ENCODE measurements around the gene RPL7A. TPM values are rescaled to one million over a fixed set of nuclear protein-coding genes. Genes with fewer than 3 reads are reported as not detected.
"Not testable (repeated sequence)": the region's sequence is repeated elsewhere in the genome, so short reads cannot be mapped to it uniquely, and the experiment has no call there.

Gene RPL7A
- polyA plus RNA-seq, 1 donor (not counting 4 experiments of a cell fraction or from before 2014, with no cell fraction given): 2,684 TPM

- Histone ChIP-seq H2AFZ (ENCODE audit: control insufficient read depth, low read length) (no peak overlapping the region), H3K79me2 (ENCODE audit: control insufficient read depth, insufficient read depth, low read length) (peaks cover 11% of the 10 kb centered on the region), H3K9me1 (ENCODE audit: control insufficient read depth, extremely low read depth, insufficient read depth, low read length) (no peaks in the 10 kb centered on the region), H3K36me3 (ENCODE audit: control insufficient read depth in 2 of 2, extremely low read depth in 1 of 2, insufficient read depth in 2 of 2, low read length in 2 of 2) (peaks cover 12 to 21% of the 10 kb centered on the region in 2 experiments), H4K20me1 (ENCODE audit: control insufficient read depth, extremely low read depth, insufficient read depth, low read length) (no peaks in the 10 kb centered on the region), H3K9ac (ENCODE audit: control insufficient read depth, extremely low read depth, insufficient read depth, low read length) (no peak overlapping the region), H3K4me1 (ENCODE audit: control insufficient read depth, extremely low read depth, insufficient read depth, low read length) (no peaks in the 10 kb centered on the region), H3K9me3 (ENCODE audit: control insufficient read depth, low read depth, low read length) (no peaks in the 10 kb centered on the region), H3K4me2 (ENCODE audit: control insufficient read depth, extremely low read depth, insufficient read depth, low read depth, low read length) (no peak overlapping the region), H3K27ac (ENCODE audit: control insufficient read depth, insufficient read depth, low read length) (no peak overlapping the region), H3K27me3 (ENCODE audit: control insufficient read depth, extremely low read depth, insufficient read depth, low read length) (peaks cover 4% of the 10 kb centered on the region), H3K4me3 (ENCODE audit: control insufficient read depth in 2 of 3, extremely low read depth in 1 of 3, insufficient read depth in 2 of 3, low read depth in 1 of 3, low read length in 3 of 3) (no peak overlapping the region)
- no peak for FAIRE-seq
- dilution Hi-C loops (cut with MboI; ENCODE audit: extremely low pct_ligation_motif_present, low sequenced_read_pairs): no loop called here
- DNase-seq (ENCODE audit: low read depth, low spot score): no peak
- TF ChIP-seq EZH2 (IDR thresholded peaks at IDR 0.05; ENCODE audit: low read length) (no peak), CTCF (optimal IDR thresholded peaks at IDR 0.05 in 1 of 3, IDR thresholded peaks at IDR 0.05 in 1 of 3, conservative IDR thresholded peaks at IDR 0.05 in 1 of 3; ENCODE audit: extremely low read depth in 1 of 3, insufficient read depth in 2 of 3, low read length in 3 of 3) (no peak)
Measured at GRCh38 chr9:133327834-133328484, 20.1 kb upstream of the RPL7A start.

GRCh38 chr9:133329306-133330156 is 18.5 kb upstream of the RPL7A start:
- DNase-seq (ENCODE audit: low read depth, low spot score); H3K4me1 ChIP-seq (ENCODE audit: control insufficient read depth, extremely low read depth, insufficient read depth, low read length); H3K9me3 ChIP-seq (ENCODE audit: control insufficient read depth, low read depth, low read length); FAIRE-seq; H3K9ac ChIP-seq (ENCODE audit: control insufficient read depth, extremely low read depth, insufficient read depth, low read length); H3K27ac ChIP-seq (ENCODE audit: control insufficient read depth, insufficient read depth, low read length); H3K27me3 ChIP-seq (ENCODE audit: control insufficient read depth, extremely low read depth, insufficient read depth, low read length); H3K4me2 ChIP-seq (ENCODE audit: control insufficient read depth, extremely low read depth, insufficient read depth, low read depth, low read length); H4K20me1 ChIP-seq (ENCODE audit: control insufficient read depth, extremely low read depth, insufficient read depth, low read length); H3K9me1 ChIP-seq (ENCODE audit: control insufficient read depth, extremely low read depth, insufficient read depth, low read length); H3K4me3 ChIP-seq (ENCODE audit: control insufficient read depth in 2 of 3, extremely low read depth in 1 of 3, insufficient read depth in 2 of 3, low read depth in 1 of 3, low read length in 3 of 3); dilution Hi-C loops (cut with MboI; ENCODE audit: extremely low pct_ligation_motif_present, low sequenced_read_pairs); H2AFZ ChIP-seq (ENCODE audit: control insufficient read depth, low read length): not testable (repeated sequence)
- TF ChIP-seq CTCF (optimal IDR thresholded peaks at IDR 0.05 in 1 of 3, IDR thresholded peaks at IDR 0.05 in 1 of 3, conservative IDR thresholded peaks at IDR 0.05 in 1 of 3; ENCODE audit: extremely low read depth in 1 of 3, insufficient read depth in 2 of 3, low read length in 3 of 3): peak; percentile 26 to 60 (median 37)
- H3K36me3 ChIP-seq (ENCODE audit: control insufficient read depth in 2 of 2, extremely low read depth in 1 of 2, insufficient read depth in 2 of 2, low read length in 2 of 2): peaks cover 20 to 30% of the 10 kb centered on the region in 2 experiments
- H3K79me2 ChIP-seq (ENCODE audit: control insufficient read depth, insufficient read depth, low read length): peaks cover 25% of the 10 kb centered on the region
